PC-9 (cell line): ENCODE measurements around the gene NDUFC2. TPM values are rescaled to one million over a fixed set of nuclear protein-coding genes. Genes with fewer than 3 reads are reported as not detected.
A peak's percentile ranks its signal among the peaks of the same experiment; 100 is the strongest.

Experiments
- BruUV-seq: library from RNA; stranded (reverse); fragments of 400-500 nt; replicated peaks from 2 replicates; lab custom pipeline; 2021; lab: Mats Ljungman, UMichigan
- CTCF ChIA-PET: fragments of 300-600 bp; sonication (Branson Sonifier 250); formaldehyde crosslinking; loops from one replicate; lab custom pipeline; 2022; ENCODE audit warnings: antibody characterized with exemption; lab: Charles Lee
- POLR2A ChIA-PET: fragments of 300-600 bp; sonication (Branson Sonifier 250); formaldehyde crosslinking; loops from one replicate; lab custom pipeline; 2022; ENCODE audit warnings: antibody characterized with exemption; ENCODE audit not compliant: unreplicated experiment; lab: Charles Lee
- DNase-seq, 2 experiments: peaks; one replicate each; pipeline versions ENCODE4 v3.0.0 to v3.0.0-alpha.2; 2015 to 2022; ENCODE audit warnings: mixed read lengths in 1 of 2
- H2AFZ ChIP-seq: fragments of 200-600 bp; sonication (generic); 2 replicates; pipeline ENCODE4 v1.8.1; 2017; ENCODE audit warnings: antibody characterized with exemption
- H3F3A ChIP-seq: fragments of 200-600 bp; sonication (generic); 2 replicates; pipeline ENCODE4 v1.8.1; 2017; ENCODE audit warnings: antibody characterized with exemption, mild to moderate bottlenecking, low read depth; ENCODE audit not compliant: insufficient read depth
- H3K27ac ChIP-seq: fragments of 200-600 bp; sonication (generic); 2 replicates; pipeline ENCODE4 v1.6.1; 2016; ENCODE audit warnings: mixed run types
- H3K27me3 ChIP-seq: fragments of 200-600 bp; sonication (generic); 2 replicates; pipeline ENCODE4 v1.6.1; 2016; ENCODE audit warnings: low read depth, mixed run types; ENCODE audit not compliant: insufficient read depth
- H3K36me3 ChIP-seq: fragments of 200-600 bp; sonication (generic); 2 replicates; pipeline ENCODE4 v1.6.1; 2016; ENCODE audit warnings: low read depth, mixed run types
- H3K4me1 ChIP-seq: fragments of 200-600 bp; sonication (generic); replicated peaks from 2 replicates; pipeline ENCODE4 v1.6.1; 2016; ENCODE audit warnings: mixed run types; ENCODE audit not compliant: insufficient read depth
- H3K4me2 ChIP-seq: fragments of 200-600 bp; sonication (generic); 2 replicates; pipeline ENCODE4 v1.6.1; 2017; ENCODE audit warnings: mixed run types
- H3K4me3 ChIP-seq: fragments of 200-600 bp; sonication (generic); 2 replicates; pipeline ENCODE4 v1.6.1; 2016; ENCODE audit warnings: mixed run types
- H3K79me2 ChIP-seq: fragments of 200-600 bp; sonication (generic); 2 replicates; pipeline ENCODE4 v1.6.1; 2017; ENCODE audit warnings: low read depth, mixed run types
- H3K9me2 ChIP-seq: fragments of 200-600 bp; sonication (generic); 2 replicates; pipeline ENCODE4 v1.8.1; 2017; ENCODE audit warnings: mild to moderate bottlenecking; ENCODE audit not compliant: insufficient read depth
- H3K9me3 ChIP-seq: fragments of 200-600 bp; sonication (generic); 2 replicates; pipeline ENCODE4 v1.8.1; 2016; ENCODE audit warnings: low read depth; ENCODE audit not compliant: insufficient read depth
- H4K20me1 ChIP-seq: fragments of 200-600 bp; sonication (generic); 2 replicates; pipeline ENCODE4 v1.8.1; 2017; ENCODE audit not compliant: insufficient read depth
- EZH2 ChIP-seq: fragments of 200-600 bp; sonication (generic); IDR thresholded peaks from 2 replicates; pipeline ENCODE4 v1.8.0; 2017; ENCODE audit warnings: antibody characterized with exemption, low read depth
- intact Hi-C: fragments of 100-400 bp; cut with micrococcal nuclease; formaldehyde crosslinking; loops from one replicate; pipeline ENCODE4 v1.10.0; 2022; ENCODE audit not compliant: unreplicated experiment
- total RNA-seq: library from RNA; stranded (reverse); gene quantifications from 2 replicates; pipeline ENCODE4 v1.2.3, GENCODE V29; 2021
- TF ChIP-seq, protein P1 (sequence below): fragments of 200-600 bp; sonication (generic); conservative IDR thresholded peaks from 2 replicates; pipeline ENCODE4 v1.6.1; 2017; ENCODE audit warnings: mixed run types, antibody characterized with exemption, mild to moderate bottlenecking, moderate library complexity

Gene NDUFC2
- total RNA-seq, 1 experiment from 2014 or later, result 380 TPM

DNA sequence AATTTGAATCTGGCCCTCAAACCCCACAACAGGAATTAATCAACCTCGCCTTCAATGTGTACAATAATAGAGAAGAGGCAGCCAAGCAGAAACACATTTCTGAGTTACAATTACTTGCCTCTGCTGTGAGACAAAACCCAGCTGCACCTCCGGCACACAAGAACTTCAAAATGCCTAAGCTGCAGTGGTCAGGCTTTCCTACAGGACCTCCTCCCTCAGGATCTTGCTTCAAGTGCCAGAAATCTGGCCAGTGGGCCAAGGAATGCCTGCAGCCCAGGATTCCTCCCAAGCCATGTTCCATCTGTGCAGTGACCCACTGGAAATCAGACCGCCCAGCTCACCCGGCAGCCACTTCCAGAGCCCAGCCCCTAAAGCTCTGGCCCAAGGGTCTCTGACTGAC, 3.4 kb upstream of the NDUFC2 start:
- CTCF ChIA-PET, result no interaction called here

DNA sequence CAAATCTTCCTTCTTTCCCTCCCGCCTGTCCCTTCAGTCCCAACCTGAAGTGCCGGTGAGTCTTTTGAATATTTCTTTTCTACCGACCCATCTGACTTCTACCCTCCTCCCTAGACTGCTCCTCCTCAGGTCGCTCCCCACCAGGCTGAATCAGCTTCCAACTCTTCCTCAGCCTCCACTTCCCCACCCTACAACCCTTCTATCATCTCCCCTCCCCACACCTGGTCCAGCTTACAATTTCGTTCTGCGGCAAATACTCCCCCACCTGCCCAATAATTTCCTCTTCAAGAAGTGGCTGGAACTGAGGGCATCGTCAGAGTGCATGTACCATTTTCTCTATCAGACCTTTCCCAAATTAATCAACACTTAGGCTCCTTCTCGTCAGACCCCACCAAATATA, 2.5 kb upstream of the NDUFC2 start:
- intact Hi-C loops, result no loop called here
- Histone ChIP-seq H3K27ac (no peak overlapping the region), H4K20me1 (peaks cover 13% of the 10 kb centered on the region), H3K27me3 (no peaks in the 10 kb centered on the region), H3K4me1 (peaks cover 18% of the 10 kb centered on the region), H3K4me3 (no peak overlapping the region), H3K79me2 (peaks cover 27% of the 10 kb centered on the region), H3F3A (no peaks in the 10 kb centered on the region), H2AFZ (no peak overlapping the region), H3K36me3 (no peaks in the 10 kb centered on the region), H3K4me2 (0 out of 2 replicates have a peak overlapping the region, but pooled peaks have one; percentile 15), H3K9me3 (no peaks in the 10 kb centered on the region), H3K9me2 (no peaks in the 10 kb centered on the region)
- BruUV-seq, result no TSS peak
- DNase-seq, result no peak
- no peak for TF ChIP-seq EZH2
- TF ChIP-seq, protein P1, sequence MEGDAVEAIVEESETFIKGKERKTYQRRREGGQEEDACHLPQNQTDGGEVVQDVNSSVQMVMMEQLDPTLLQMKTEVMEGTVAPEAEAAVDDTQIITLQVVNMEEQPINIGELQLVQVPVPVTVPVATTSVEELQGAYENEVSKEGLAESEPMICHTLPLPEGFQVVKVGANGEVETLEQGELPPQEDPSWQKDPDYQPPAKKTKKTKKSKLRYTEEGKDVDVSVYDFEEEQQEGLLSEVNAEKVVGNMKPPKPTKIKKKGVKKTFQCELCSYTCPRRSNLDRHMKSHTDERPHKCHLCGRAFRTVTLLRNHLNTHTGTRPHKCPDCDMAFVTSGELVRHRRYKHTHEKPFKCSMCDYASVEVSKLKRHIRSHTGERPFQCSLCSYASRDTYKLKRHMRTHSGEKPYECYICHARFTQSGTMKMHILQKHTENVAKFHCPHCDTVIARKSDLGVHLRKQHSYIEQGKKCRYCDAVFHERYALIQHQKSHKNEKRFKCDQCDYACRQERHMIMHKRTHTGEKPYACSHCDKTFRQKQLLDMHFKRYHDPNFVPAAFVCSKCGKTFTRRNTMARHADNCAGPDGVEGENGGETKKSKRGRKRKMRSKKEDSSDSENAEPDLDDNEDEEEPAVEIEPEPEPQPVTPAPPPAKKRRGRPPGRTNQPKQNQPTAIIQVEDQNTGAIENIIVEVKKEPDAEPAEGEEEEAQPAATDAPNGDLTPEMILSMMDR, result no peak
- ChIA-PET POLR2A (no interaction called here), CTCF (no interaction called here)

More for the DNA sequence above, 3.4 kb upstream of the NDUFC2 start:
- no peak overlapping the region for H2AFZ ChIP-seq
- DNase-seq, result no peak
- H3K79me2 ChIP-seq, result peaks cover 18% of the 10 kb centered on the region
- H3K27ac ChIP-seq, result no peak overlapping the region
- no peaks in the 10 kb centered on the region for H3K27me3 ChIP-seq
- no peaks in the 10 kb centered on the region for H3K36me3 ChIP-seq
- no peaks in the 10 kb centered on the region for H3K9me3 ChIP-seq
- H4K20me1 ChIP-seq, result peaks cover 5% of the 10 kb centered on the region
- no peak overlapping the region for H3K4me3 ChIP-seq
- intact Hi-C loops, result no loop called here
- H3F3A ChIP-seq, result no peaks in the 10 kb centered on the region
- POLR2A ChIA-PET, result no interaction called here
- BruUV-seq, result no TSS peak
- H3K9me2 ChIP-seq, result no peaks in the 10 kb centered on the region
- TF ChIP-seq, protein P1, result no peak
- TF ChIP-seq EZH2, result no peak
- H3K4me1 ChIP-seq, result peaks cover 9% of the 10 kb centered on the region
- no peak overlapping the region for H3K4me2 ChIP-seq

DNA sequence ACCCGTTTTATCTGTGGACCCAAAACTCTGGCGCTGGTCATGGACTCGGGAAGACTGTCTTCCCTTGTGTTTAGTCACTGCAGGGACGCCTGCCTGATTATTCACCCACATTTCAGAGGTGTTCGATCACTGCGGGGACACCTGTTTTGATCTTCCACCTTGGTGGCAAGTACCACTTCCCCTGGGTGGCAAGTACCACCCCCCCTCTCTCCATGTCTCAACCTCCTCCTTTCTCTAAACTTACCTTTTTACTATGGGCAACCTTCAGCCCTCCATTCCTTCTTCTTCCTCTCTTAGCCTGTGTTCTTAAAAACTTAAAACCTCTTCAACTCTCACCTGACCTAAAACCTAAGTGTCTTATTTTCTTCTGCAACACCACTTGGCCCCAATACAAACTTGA, 1.9 kb upstream of the NDUFC2 start:
- CTCF ChIA-PET, result no interaction called here
- Histone ChIP-seq H3K27ac (no peak overlapping the region), H3K79me2 (peaks cover 33% of the 10 kb centered on the region), H3K4me2 (peak overlapping the region; percentile 15; the same call in 1 of the 2 replicates), H3K9me3 (no peaks in the 10 kb centered on the region), H3K27me3 (no peaks in the 10 kb centered on the region), H3K4me1 (peaks cover 23% of the 10 kb centered on the region), H3F3A (no peaks in the 10 kb centered on the region), H3K9me2 (no peaks in the 10 kb centered on the region), H3K36me3 (no peaks in the 10 kb centered on the region), H2AFZ (peak overlapping the region; percentile 33), H4K20me1 (peaks cover 18% of the 10 kb centered on the region), H3K4me3 (no peak overlapping the region)
- DNase-seq, result no peak
- TF ChIP-seq, protein P1, result no peak
- no TSS peak for BruUV-seq
- intact Hi-C loops, result no loop called here
- POLR2A ChIA-PET, result no interaction called here
